Endothelial cell of umbilical vein (primary cell): Measurements from ENCODE around the gene CRY2. TPM values are rescaled to one million over a fixed set of nuclear protein-coding genes. Genes with fewer than 3 reads are reported as not detected.
"Not testable (repeated sequence)": the region's sequence is repeated elsewhere in the genome, so short reads cannot be mapped to it uniquely, and the experiment has no call there.

Experiments
- BruUV-seq: library from RNA; stranded (reverse); fragments of 400-500 nt; replicated peaks from 2 replicates; lab custom pipeline; 2021; lab: Mats Ljungman, UMichigan
- CTCF ChIA-PET: fragments of 300-600, 350-600 bp; sonication (Branson Sonifier 250); formaldehyde crosslinking; loops from one replicate; lab custom pipeline; 2021; ENCODE audit warnings: antibody characterized with exemption, inconsistent platforms; lab: Charles Lee
- POLR2A ChIA-PET: fragments of 300-600, 350-600 bp; sonication (Branson Sonifier 250); formaldehyde crosslinking; loops from one replicate; lab custom pipeline; 2021; ENCODE audit warnings: antibody characterized with exemption, inconsistent platforms; lab: Charles Lee
- DNase-seq: peaks from one replicate; pipeline ENCODE4 v3.0.0-alpha.2; 2011; ENCODE audit warnings: low read depth, low spot score
- FAIRE-seq: peaks from 2 replicates; lab custom pipeline; 2011; peaks lifted over from hg19 to GRCh38; lab: Jason Lieb, UNC
- H2AFZ ChIP-seq: 2 replicates; pipeline ENCODE4 v1.6.0; 2012; ENCODE audit warnings: low read depth, low read length, control low read depth, inconsistent platforms
- H3K27ac ChIP-seq: 2 replicates; pipeline ENCODE4 v1.5.1; 2011; ENCODE audit warnings: low read depth, mild to moderate bottlenecking, control low read depth, low read length, moderate library complexity; ENCODE audit not compliant: insufficient read depth
- H3K27me3 ChIP-seq, 2 experiments: 2 replicates each; pipeline versions ENCODE4 v1.6.0 to v1.6.1; 2011; ENCODE audit warnings: low read length in 2 of 2, mixed read lengths in 1 of 2; ENCODE audit not compliant: control insufficient read depth in 2 of 2, insufficient read depth in 2 of 2
- H3K36me3 ChIP-seq, 2 experiments: 2 replicates in 1 of 2; 3 replicates in 1 of 2; pipeline ENCODE4 v1.5.1; 2011; ENCODE audit warnings: low read length in 2 of 2, mild to moderate bottlenecking in 1 of 2, moderate library complexity in 1 of 2; ENCODE audit not compliant: control insufficient read depth in 2 of 2, insufficient read depth in 2 of 2; ENCODE audit errors: extremely low read depth in 1 of 2
- H3K4me1 ChIP-seq: 3 replicates; pipeline ENCODE4 v1.5.1; 2011; ENCODE audit warnings: mild to moderate bottlenecking, low read length; ENCODE audit not compliant: control insufficient read depth, insufficient read depth; ENCODE audit errors: extremely low read depth
- H3K4me2 ChIP-seq: 2 replicates; pipeline ENCODE4 v1.6.1; 2011; ENCODE audit warnings: low read length, control low read depth, mixed read lengths; ENCODE audit not compliant: insufficient read depth
- H3K4me3 ChIP-seq, 3 experiments: fragments of 200-600 bp in 1 of 3; sonication (generic), shearing (Covaris generic) in 1 of 3; replicated peaks in 1 of 3; 2 replicates each; pipeline ENCODE4 v1.5.1; 2011 to 2016; ENCODE audit warnings: control low read depth in 3 of 3, low read length in 3 of 3, mild to moderate bottlenecking in 2 of 3, inconsistent platforms in 1 of 3, low read depth in 1 of 3, moderate library complexity in 1 of 3; ENCODE audit not compliant: insufficient read depth in 1 of 3
- H3K79me2 ChIP-seq: 2 replicates; pipeline ENCODE4 v1.6.0; 2012; ENCODE audit warnings: low read length, inconsistent platforms; ENCODE audit not compliant: control insufficient read depth, insufficient read depth
- H3K9ac ChIP-seq: replicated peaks from 2 replicates; pipeline ENCODE3; 2011; ENCODE audit warnings: low read length, control low read depth; ENCODE audit not compliant: insufficient read depth; ENCODE audit errors: extremely low read depth
- H3K9me1 ChIP-seq: replicated peaks from 3 replicates; pipeline ENCODE4 v1.6.0; 2011; ENCODE audit warnings: mild to moderate bottlenecking, low read length; ENCODE audit not compliant: control insufficient read depth, insufficient read depth; ENCODE audit errors: extremely low read depth
- H3K9me3 ChIP-seq: replicated peaks from 2 replicates; pipeline ENCODE4 v1.5.1; 2012; ENCODE audit warnings: low read length, inconsistent platforms; ENCODE audit not compliant: control insufficient read depth, insufficient read depth
- H4K20me1 ChIP-seq: replicated peaks from 2 replicates; pipeline ENCODE3; 2011; ENCODE audit warnings: mild to moderate bottlenecking, low read length; ENCODE audit not compliant: control insufficient read depth, insufficient read depth; ENCODE audit errors: extremely low read depth
- EZH2 ChIP-seq: IDR thresholded peaks from 2 replicates; pipeline ENCODE4 v1.6.1; 2012; ENCODE audit warnings: borderline replicate concordance, low read depth, mild to moderate bottlenecking, moderate library complexity, low read length, inconsistent platforms; ENCODE audit not compliant: severe bottlenecking
- FOS ChIP-seq: IDR thresholded peaks from 2 replicates; pipeline ENCODE4 v1.6.1; 2011; ENCODE audit warnings: mild to moderate bottlenecking, low read length, moderate library complexity, borderline replicate concordance; ENCODE audit not compliant: insufficient read depth
- GATA2 ChIP-seq: IDR thresholded peaks from 2 replicates; pipeline ENCODE4 v1.7.0; 2011; ENCODE audit warnings: low read depth, mild to moderate bottlenecking, moderate library complexity, mixed read lengths, low read length; ENCODE audit not compliant: insufficient read length, insufficient read depth
- JUN ChIP-seq: IDR thresholded peaks from 2 replicates; pipeline ENCODE4 v1.6.1; 2011; ENCODE audit warnings: borderline replicate concordance, low read depth; ENCODE audit not compliant: insufficient read length, insufficient read depth
- MYC ChIP-seq: IDR thresholded peaks from one replicate; pipeline ENCODE4 v1.6.1; 2011; ENCODE audit warnings: mild to moderate bottlenecking, low read depth, low read length
- POLR2A ChIP-seq: IDR thresholded peaks from 2 replicates; pipeline ENCODE4 v1.6.1; 2012; ENCODE audit warnings: low read depth, mild to moderate bottlenecking, control low read depth, low read length
- POLR2AphosphoS5 ChIP-seq: IDR thresholded peaks from 2 replicates; pipeline ENCODE4 v1.6.1; 2012; ENCODE audit warnings: low read depth, mild to moderate bottlenecking, control low read depth, low read length, moderate library complexity; ENCODE audit not compliant: insufficient read depth
- dilution Hi-C: fragments of 300-500 bp; cut with MboI; formaldehyde crosslinking; loops from one replicate; pipeline ENCODE4 v1.15.0; 2019; ENCODE audit warnings: low sequenced_read_pairs; ENCODE audit not compliant: extremely low pct_ligation_motif_present
- intact Hi-C: fragments of 100-400 bp; cut with micrococcal nuclease; formaldehyde crosslinking; loops from one replicate; pipeline ENCODE4 v1.10.0; 2022
- polyA plus RNA-seq, 4 experiments: library from polyadenylated mRNA; depleted of rRNA in 3 of 4; stranded (reverse) in 3 of 4; unstranded in 1 of 4; fragments of >200 nt; gene quantifications; 2 replicates each; pipeline versions ENCODE4 v1.2.1 to v1.2.3, GENCODE V29; 2011 to 2012; ENCODE audit warnings: missing spikeins in 1 of 4
- total RNA-seq: library from RNA; stranded (reverse); gene quantifications from 2 replicates; pipeline ENCODE4 v1.2.3, GENCODE V29; 2021
- TF ChIP-seq, protein P1 (sequence below), 2 donors: IDR thresholded peaks; 1 replicate in 1 of 2; 2 replicates in 1 of 2; pipeline ENCODE4 v1.5.1; 2011; ENCODE audit warnings: low read length in 2 of 2, mild to moderate bottlenecking in 2 of 2, moderate library complexity in 2 of 2, control low read depth in 1 of 2, inconsistent platforms in 1 of 2, low read depth in 1 of 2; ENCODE audit not compliant: insufficient read depth in 1 of 2; ENCODE audit errors: extremely low read depth in 1 of 2
- TF ChIP-seq, protein P2 (sequence below): IDR thresholded peaks from 2 replicates; pipeline ENCODE4 v1.6.1; 2011; ENCODE audit not compliant: insufficient read depth, insufficient read length

CRY2 gene
- total and polyA plus RNA-seq, 2 donors (not counting 3 experiments of a cell fraction or from before 2014, with no cell fraction given), result 7.7 to 11.7 TPM

DNA sequence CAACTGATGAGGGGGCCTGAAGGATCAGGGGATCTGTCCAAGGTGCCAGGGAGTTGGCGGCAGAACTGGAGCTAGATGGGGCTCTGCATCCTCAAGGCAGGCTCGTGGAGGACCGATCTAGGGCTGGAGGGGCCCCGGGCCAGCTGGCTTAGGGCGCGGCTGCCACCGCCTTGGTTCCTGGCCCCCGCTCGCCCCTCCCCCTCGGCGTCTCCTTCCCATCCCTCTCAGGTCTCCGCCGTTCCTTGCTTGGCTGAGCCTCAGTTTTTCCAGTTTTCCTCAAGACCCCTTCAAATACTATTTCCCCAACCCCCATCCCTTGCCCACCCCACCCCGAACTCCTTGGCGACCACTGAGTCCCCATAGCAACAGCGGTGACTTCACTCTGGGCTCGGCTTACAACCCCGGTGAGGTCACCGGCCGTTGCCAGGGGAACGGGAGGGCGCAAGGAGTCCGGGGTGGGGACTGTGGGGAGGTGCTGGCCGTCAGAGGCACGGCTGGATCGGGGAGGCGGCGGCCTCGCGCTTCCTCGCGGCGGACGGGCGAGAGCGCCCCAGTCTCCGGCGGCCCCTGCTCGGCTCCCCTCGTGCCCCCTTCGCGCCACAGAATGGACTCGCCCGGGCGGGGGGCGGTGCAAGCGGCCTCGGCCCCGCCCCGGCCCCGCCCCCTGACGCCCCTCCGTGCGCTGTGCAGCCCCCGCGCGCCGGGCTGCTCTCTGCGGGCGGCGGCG lies 52.3 kb downstream of the CRY2 start:
- H3K4me1 ChIP-seq, result peaks cover 10% of the 10 kb centered on the region
- dilution Hi-C loops, result no loop called here
- ChIA-PET CTCF (interaction anchor here (0.6 to 1.0 kb wide), 3 partner anchors 28 to 493 kb away, joined by 3 read pairs; no protein-coding TSS in a partner anchor), POLR2A (interaction anchor here (1.4 kb wide), 1 partner anchor 18 kb away, joined by 4 read pairs; the partner anchor contains the start of gene PEX16)
- TF ChIP-seq POLR2AphosphoS5 (peak; percentile 18), GATA2 (no peak), FOS (no peak), EZH2 (no peak), JUN (peak; percentile 25), POLR2A (no peak), MYC (no peak)
- TF ChIP-seq, protein P1, sequence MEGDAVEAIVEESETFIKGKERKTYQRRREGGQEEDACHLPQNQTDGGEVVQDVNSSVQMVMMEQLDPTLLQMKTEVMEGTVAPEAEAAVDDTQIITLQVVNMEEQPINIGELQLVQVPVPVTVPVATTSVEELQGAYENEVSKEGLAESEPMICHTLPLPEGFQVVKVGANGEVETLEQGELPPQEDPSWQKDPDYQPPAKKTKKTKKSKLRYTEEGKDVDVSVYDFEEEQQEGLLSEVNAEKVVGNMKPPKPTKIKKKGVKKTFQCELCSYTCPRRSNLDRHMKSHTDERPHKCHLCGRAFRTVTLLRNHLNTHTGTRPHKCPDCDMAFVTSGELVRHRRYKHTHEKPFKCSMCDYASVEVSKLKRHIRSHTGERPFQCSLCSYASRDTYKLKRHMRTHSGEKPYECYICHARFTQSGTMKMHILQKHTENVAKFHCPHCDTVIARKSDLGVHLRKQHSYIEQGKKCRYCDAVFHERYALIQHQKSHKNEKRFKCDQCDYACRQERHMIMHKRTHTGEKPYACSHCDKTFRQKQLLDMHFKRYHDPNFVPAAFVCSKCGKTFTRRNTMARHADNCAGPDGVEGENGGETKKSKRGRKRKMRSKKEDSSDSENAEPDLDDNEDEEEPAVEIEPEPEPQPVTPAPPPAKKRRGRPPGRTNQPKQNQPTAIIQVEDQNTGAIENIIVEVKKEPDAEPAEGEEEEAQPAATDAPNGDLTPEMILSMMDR (IDR thresholded peaks at IDR 0.05; ENCODE audit: extremely low read depth in 1 of 2, insufficient read depth in 1 of 2, low read depth in 1 of 2, low read length in 2 of 2), result no peak
- TF ChIP-seq, protein P2, sequence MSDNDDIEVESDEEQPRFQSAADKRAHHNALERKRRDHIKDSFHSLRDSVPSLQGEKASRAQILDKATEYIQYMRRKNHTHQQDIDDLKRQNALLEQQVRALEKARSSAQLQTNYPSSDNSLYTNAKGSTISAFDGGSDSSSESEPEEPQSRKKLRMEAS, result no peak
- H3K9ac ChIP-seq, result peak overlapping the region; percentile 80
- peak overlapping the region; percentile 70 for H3K27ac ChIP-seq
- peaks cover 4 to 9% of the 10 kb centered on the region in 2 experiments for H3K27me3 ChIP-seq
- no peaks in the 10 kb centered on the region for H3K79me2 ChIP-seq
- no peaks in the 10 kb centered on the region for H3K36me3 ChIP-seq
- intact Hi-C loops, result loop anchor here (1.0 kb wide), 1 partner anchor 19 kb away; no protein-coding TSS in a partner anchor
- BruUV-seq, result no TSS peak
- H3K9me1 ChIP-seq, result no peaks in the 10 kb centered on the region
- no peaks in the 10 kb centered on the region for H3K9me3 ChIP-seq
- H3K4me3 ChIP-seq, result peak overlapping the region; percentile 11 to 40 (median 26)
- H2AFZ ChIP-seq, result peak overlapping the region; percentile 77
- H3K4me2 ChIP-seq, result peak overlapping the region; percentile 52
- peak; percentile 70 for DNase-seq
- no peaks in the 10 kb centered on the region for H4K20me1 ChIP-seq
- FAIRE-seq, result peak; percentile 85

DNA sequence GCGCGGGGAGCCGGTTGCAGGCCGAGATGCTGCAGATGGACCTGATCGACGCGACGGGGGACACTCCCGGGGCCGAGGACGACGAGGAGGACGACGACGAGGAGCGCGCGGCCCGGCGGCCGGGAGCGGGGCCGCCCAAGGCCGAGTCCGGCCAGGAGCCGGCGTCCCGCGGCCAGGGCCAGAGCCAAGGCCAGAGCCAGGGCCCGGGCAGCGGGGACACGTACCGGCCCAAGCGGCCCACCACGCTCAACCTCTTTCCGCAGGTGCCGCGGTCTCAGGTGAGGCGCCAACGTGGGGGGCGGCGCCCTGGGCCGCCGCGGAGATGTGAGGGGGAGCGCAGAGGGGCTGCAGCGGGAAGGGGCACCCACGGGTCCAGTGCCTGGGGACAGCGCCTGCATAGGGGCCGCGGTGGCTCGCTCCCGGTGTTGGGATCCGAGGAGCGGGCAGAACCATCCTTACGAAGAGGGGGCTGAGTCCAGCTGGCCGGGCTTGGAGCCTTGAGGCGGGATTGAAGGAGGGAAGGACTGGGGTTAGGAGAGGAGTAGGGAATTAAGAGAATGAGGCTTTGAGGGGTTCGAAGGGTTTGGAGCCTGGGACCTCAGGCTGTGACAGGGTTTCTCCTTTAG lies 53.0 kb downstream of the CRY2 start:
- FAIRE-seq, CTCF ChIA-PET, H3K27ac ChIP-seq, H3K9me3 ChIP-seq, H3K79me2 ChIP-seq, dilution Hi-C loops, DNase-seq, intact Hi-C loops, H3K36me3 ChIP-seq, H3K9me1 ChIP-seq, BruUV-seq, H4K20me1 ChIP-seq, POLR2A ChIA-PET, H3K27me3 ChIP-seq: not testable (repeated sequence)
- H3K4me1 ChIP-seq, result peaks cover 10% of the 10 kb centered on the region
- peak overlapping the region; percentile 41 for H3K9ac ChIP-seq
- H3K4me3 ChIP-seq, result peak overlapping the region; percentile 35 to 45 (median 40)
- H2AFZ ChIP-seq, result peak overlapping the region; percentile 68
- peak overlapping the region; percentile 67 for H3K4me2 ChIP-seq
